ENCODE measurements around the gene TSEN2.

Gene TSEN2

GRCh38 chr3:12462159-12462947 lies 21.9 kb upstream of the TSEN2 start:
- peaks cover 0 to 5% of the 10 kb centered on the region in 2 donors for H3K4me1 ChIP-seq (ENCODE audit: control insufficient read depth in 2 of 2, insufficient read depth in 1 of 2, low read depth in 1 of 2, low read length in 2 of 2)
- no peak overlapping the region for H3K4ac ChIP-seq (ENCODE audit: low read length)
- no peak overlapping the region for H3K4me2 ChIP-seq (ENCODE audit: insufficient read depth, low read length, poor library complexity, severe bottlenecking)
- no peak overlapping the region for H2BK5ac ChIP-seq (ENCODE audit: low read length)
- no peak overlapping the region for H4K8ac ChIP-seq (ENCODE audit: low read depth, low read length)
- no peak for DNase-seq (ENCODE audit: low spot score)
- H2AK5ac ChIP-seq (ENCODE audit: low read depth, low read length), result no peak overlapping the region
- H3K14ac ChIP-seq (ENCODE audit: low read length), result no peak overlapping the region
- no peak overlapping the region for H4K91ac ChIP-seq (ENCODE audit: low read depth, low read length, poor library complexity)
- H2BK120ac ChIP-seq (ENCODE audit: low read depth, low read length), result no peak overlapping the region
- H2AFZ ChIP-seq (ENCODE audit: low read length), result peak overlapping the region; percentile 16
- H3K36me3 ChIP-seq (replicated peaks in 1 of 2; ENCODE audit: control insufficient read depth in 2 of 2, insufficient read depth in 2 of 2, low read length in 2 of 2), result no peaks in the 10 kb centered on the region
- no peak overlapping the region for H2BK12ac ChIP-seq (ENCODE audit: low read length)
- H3K18ac ChIP-seq (ENCODE audit: low read length), result no peak overlapping the region
- no peaks in the 10 kb centered on the region for H3K79me1 ChIP-seq (ENCODE audit: low read depth, low read length)
- H3K9me3 ChIP-seq (replicated peaks in 1 of 2; ENCODE audit: control insufficient read depth in 2 of 2, insufficient read depth in 1 of 2, low read depth in 1 of 2, low read length in 2 of 2), result no peaks in the 10 kb centered on the region
- no peak overlapping the region for H2BK15ac ChIP-seq (ENCODE audit: low read length)
- H3K9ac ChIP-seq (ENCODE audit: low read depth, low read length, poor library complexity), result no peak overlapping the region
- peaks cover 0 to 3% (median 0%) of the 10 kb centered on the region in 3 experiments for H3K27me3 ChIP-seq (ENCODE audit: control insufficient read depth in 3 of 3, insufficient read depth in 3 of 3, low read depth in 1 of 3, low read length in 3 of 3)
- WGBS, 2 donors (ENCODE audit: extremely low coverage in 2 of 2, insufficient read length in 2 of 2, insufficient replicate concordance in 1 of 2), result no CpG with 5 or more reads among the region's 9 CpGs
- no peak overlapping the region for H3K27ac ChIP-seq (replicated peaks; ENCODE audit: low read length)
- no peak overlapping the region for H3K4me3 ChIP-seq (ENCODE audit: low read length in 2 of 2)
- H3K23ac ChIP-seq (ENCODE audit: low read depth, low read length, poor library complexity), result no peak overlapping the region

- H3K9me3 ChIP-seq (replicated peaks in 1 of 2; ENCODE audit: control insufficient read depth in 2 of 2, insufficient read depth in 1 of 2, low read depth in 1 of 2, low read length in 2 of 2), result no peaks in the 10 kb centered on the region
- peaks cover 0 to 5% of the 10 kb centered on the region in 2 donors for H3K4me1 ChIP-seq (ENCODE audit: control insufficient read depth in 2 of 2, insufficient read depth in 1 of 2, low read depth in 1 of 2, low read length in 2 of 2)
- H2AK5ac ChIP-seq (ENCODE audit: low read depth, low read length), result no peak overlapping the region
- no peak overlapping the region for H3K4ac ChIP-seq (ENCODE audit: low read length)
- no peak overlapping the region for H4K8ac ChIP-seq (ENCODE audit: low read depth, low read length)
- H2BK15ac ChIP-seq (ENCODE audit: low read length), result no peak overlapping the region
- H3K79me1 ChIP-seq (ENCODE audit: low read depth, low read length), result no peaks in the 10 kb centered on the region
- H3K4me3 ChIP-seq (ENCODE audit: low read length in 2 of 2), result no peak overlapping the region
- no peak overlapping the region for H3K23ac ChIP-seq (ENCODE audit: low read depth, low read length, poor library complexity)
- no peak overlapping the region for H2AFZ ChIP-seq (ENCODE audit: low read length)
- no peak overlapping the region for H2BK5ac ChIP-seq (ENCODE audit: low read length)
- no peak overlapping the region for H4K91ac ChIP-seq (ENCODE audit: low read depth, low read length, poor library complexity)
- DNase-seq (ENCODE audit: low spot score), result no peak
- H3K4me2 ChIP-seq (ENCODE audit: insufficient read depth, low read length, poor library complexity, severe bottlenecking), result no peak overlapping the region
- no peak overlapping the region for H2BK12ac ChIP-seq (ENCODE audit: low read length)
- no peak overlapping the region for H3K14ac ChIP-seq (ENCODE audit: low read length)
- no peaks in the 10 kb centered on the region for H3K36me3 ChIP-seq (replicated peaks in 1 of 2; ENCODE audit: control insufficient read depth in 2 of 2, insufficient read depth in 2 of 2, low read length in 2 of 2)
- no peak overlapping the region for H3K9ac ChIP-seq (ENCODE audit: low read depth, low read length, poor library complexity)
- H3K18ac ChIP-seq (ENCODE audit: low read length), result no peak overlapping the region
- H3K27ac ChIP-seq (replicated peaks; ENCODE audit: low read length), result no peak overlapping the region
- no peaks in the 10 kb centered on the region for H3K27me3 ChIP-seq (ENCODE audit: control insufficient read depth in 3 of 3, insufficient read depth in 3 of 3, low read depth in 1 of 3, low read length in 3 of 3)
- no peak overlapping the region for H2BK120ac ChIP-seq (ENCODE audit: low read depth, low read length)
- no CpG with 5 or more reads among the region's 1 CpG for WGBS, 2 donors (ENCODE audit: extremely low coverage in 2 of 2, insufficient read length in 2 of 2, insufficient replicate concordance in 1 of 2)
These were observed 20.6 kb upstream of the TSEN2 start for GRCh38 chr3:12463686-12464085.

GRCh38 chr3:12464181-12464580 lies 20.1 kb upstream of the TSEN2 start:
- Histone ChIP-seq H3K36me3 (replicated peaks in 1 of 2; ENCODE audit: control insufficient read depth in 2 of 2, insufficient read depth in 2 of 2, low read length in 2 of 2) (no peaks in the 10 kb centered on the region), H2BK5ac (ENCODE audit: low read length) (no peak overlapping the region), H3K4ac (ENCODE audit: low read length) (no peak overlapping the region), H4K8ac (ENCODE audit: low read depth, low read length) (no peak overlapping the region), H4K91ac (ENCODE audit: low read depth, low read length, poor library complexity) (no peak overlapping the region), H3K27me3 (ENCODE audit: control insufficient read depth in 3 of 3, insufficient read depth in 3 of 3, low read depth in 1 of 3, low read length in 3 of 3) (no peaks in the 10 kb centered on the region), H2BK120ac (ENCODE audit: low read depth, low read length) (no peak overlapping the region), H3K18ac (ENCODE audit: low read length) (no peak overlapping the region), H3K9ac (ENCODE audit: low read depth, low read length, poor library complexity) (no peak overlapping the region), H3K4me3 (ENCODE audit: low read length in 2 of 2) (no peak overlapping the region), H3K4me2 (ENCODE audit: insufficient read depth, low read length, poor library complexity, severe bottlenecking) (no peak overlapping the region), H2AK5ac (ENCODE audit: low read depth, low read length) (no peak overlapping the region), H3K27ac (replicated peaks; ENCODE audit: low read length) (no peak overlapping the region), H3K23ac (ENCODE audit: low read depth, low read length, poor library complexity) (no peak overlapping the region), H2BK15ac (ENCODE audit: low read length) (no peak overlapping the region), H3K9me3 (replicated peaks in 1 of 2; ENCODE audit: control insufficient read depth in 2 of 2, insufficient read depth in 1 of 2, low read depth in 1 of 2, low read length in 2 of 2) (no peaks in the 10 kb centered on the region), H3K14ac (ENCODE audit: low read length) (no peak overlapping the region), H2AFZ (ENCODE audit: low read length) (no peak overlapping the region), H2BK12ac (ENCODE audit: low read length) (no peak overlapping the region), H3K79me1 (ENCODE audit: low read depth, low read length) (no peaks in the 10 kb centered on the region), H3K4me1 (ENCODE audit: control insufficient read depth in 2 of 2, insufficient read depth in 1 of 2, low read depth in 1 of 2, low read length in 2 of 2) (peaks cover 0 to 5% of the 10 kb centered on the region in 2 donors)
- DNase-seq (ENCODE audit: low spot score), result no peak

- no peak overlapping the region for H2BK5ac ChIP-seq (ENCODE audit: low read length)
- no peak overlapping the region for H3K9ac ChIP-seq (ENCODE audit: low read depth, low read length, poor library complexity)
- H3K9me3 ChIP-seq (replicated peaks in 1 of 2; ENCODE audit: control insufficient read depth in 2 of 2, insufficient read depth in 1 of 2, low read depth in 1 of 2, low read length in 2 of 2), result no peaks in the 10 kb centered on the region
- no peak overlapping the region for H2AFZ ChIP-seq (ENCODE audit: low read length)
- no peak overlapping the region for H3K23ac ChIP-seq (ENCODE audit: low read depth, low read length, poor library complexity)
- H2BK120ac ChIP-seq (ENCODE audit: low read depth, low read length), result no peak overlapping the region
- H3K4me1 ChIP-seq (ENCODE audit: control insufficient read depth in 2 of 2, insufficient read depth in 1 of 2, low read depth in 1 of 2, low read length in 2 of 2), result peaks cover 0 to 5% of the 10 kb centered on the region in 2 donors
- H3K4ac ChIP-seq (ENCODE audit: low read length), result no peak overlapping the region
- H3K27me3 ChIP-seq (ENCODE audit: control insufficient read depth in 3 of 3, insufficient read depth in 3 of 3, low read depth in 1 of 3, low read length in 3 of 3), result no peaks in the 10 kb centered on the region
- H3K14ac ChIP-seq (ENCODE audit: low read length), result no peak overlapping the region
- no peak overlapping the region for H4K8ac ChIP-seq (ENCODE audit: low read depth, low read length)
- no peak overlapping the region for H3K4me3 ChIP-seq (ENCODE audit: low read length in 2 of 2)
- no peak overlapping the region for H3K18ac ChIP-seq (ENCODE audit: low read length)
- no peak overlapping the region for H4K91ac ChIP-seq (ENCODE audit: low read depth, low read length, poor library complexity)
- no peaks in the 10 kb centered on the region for H3K36me3 ChIP-seq (replicated peaks in 1 of 2; ENCODE audit: control insufficient read depth in 2 of 2, insufficient read depth in 2 of 2, low read length in 2 of 2)
- no peaks in the 10 kb centered on the region for H3K79me1 ChIP-seq (ENCODE audit: low read depth, low read length)
- no peak overlapping the region for H2AK5ac ChIP-seq (ENCODE audit: low read depth, low read length)
- no peak overlapping the region for H2BK15ac ChIP-seq (ENCODE audit: low read length)
- WGBS, 2 donors (ENCODE audit: extremely low coverage in 2 of 2, insufficient read length in 2 of 2, insufficient replicate concordance in 1 of 2), result no CpG with 5 or more reads among the region's 18 CpGs
- no peak overlapping the region for H3K4me2 ChIP-seq (ENCODE audit: insufficient read depth, low read length, poor library complexity, severe bottlenecking)
- no peak overlapping the region for H3K27ac ChIP-seq (replicated peaks; ENCODE audit: low read length)
- H2BK12ac ChIP-seq (ENCODE audit: low read length), result no peak overlapping the region
- no peak for DNase-seq (ENCODE audit: low spot score)
These were observed 19.0 kb upstream of the TSEN2 start for GRCh38 chr3:12465151-12465835.
